Ovary (tissue), 3 donors: ENCODE data around the gene SH2D7.

Experiments
- CTCF ChIP-seq, 3 donors: fragments of 450-650 bp in 2 of 3; fragments of 200-600 bp in 1 of 3; IDR thresholded peaks; one replicate each; pipeline versions ENCODE4 v1.5.1 to v1.8.0; 2016 to 2022; ENCODE audit warnings: antibody characterized with exemption in 3 of 3, mild to moderate bottlenecking in 1 of 3
- POLR2A ChIP-seq: fragments of 450-650 bp; IDR thresholded peaks from one replicate; pipeline ENCODE4 v1.6.1; 2017; ENCODE audit warnings: antibody characterized with exemption, mild to moderate bottlenecking, moderate library complexity
- donor health status: DM: no; HTN: no; CAD: no.

- no peak for TF ChIP-seq POLR2A
- TF ChIP-seq CTCF (IDR thresholded peaks at IDR 0.05), result no peak
Measured at GRCh38 chr15:78079298-78080087, 12.9 kb upstream of the SH2D7 start.
